VCaP (cell line): Measurements from ENCODE around the gene APOBEC4.

ENCODE experiments used
- H3K27ac ChIP-seq: fragments of 450-650 bp; 2 replicates; pipeline ENCODE4 v1.5.1; 2017
- CTCF ChIP-seq: fragments of 450-650 bp; conservative IDR thresholded peaks from 2 replicates; pipeline ENCODE4 v1.5.1; 2017; ENCODE audit warnings: mild to moderate bottlenecking, moderate library complexity

APOBEC4 gene

DNA sequence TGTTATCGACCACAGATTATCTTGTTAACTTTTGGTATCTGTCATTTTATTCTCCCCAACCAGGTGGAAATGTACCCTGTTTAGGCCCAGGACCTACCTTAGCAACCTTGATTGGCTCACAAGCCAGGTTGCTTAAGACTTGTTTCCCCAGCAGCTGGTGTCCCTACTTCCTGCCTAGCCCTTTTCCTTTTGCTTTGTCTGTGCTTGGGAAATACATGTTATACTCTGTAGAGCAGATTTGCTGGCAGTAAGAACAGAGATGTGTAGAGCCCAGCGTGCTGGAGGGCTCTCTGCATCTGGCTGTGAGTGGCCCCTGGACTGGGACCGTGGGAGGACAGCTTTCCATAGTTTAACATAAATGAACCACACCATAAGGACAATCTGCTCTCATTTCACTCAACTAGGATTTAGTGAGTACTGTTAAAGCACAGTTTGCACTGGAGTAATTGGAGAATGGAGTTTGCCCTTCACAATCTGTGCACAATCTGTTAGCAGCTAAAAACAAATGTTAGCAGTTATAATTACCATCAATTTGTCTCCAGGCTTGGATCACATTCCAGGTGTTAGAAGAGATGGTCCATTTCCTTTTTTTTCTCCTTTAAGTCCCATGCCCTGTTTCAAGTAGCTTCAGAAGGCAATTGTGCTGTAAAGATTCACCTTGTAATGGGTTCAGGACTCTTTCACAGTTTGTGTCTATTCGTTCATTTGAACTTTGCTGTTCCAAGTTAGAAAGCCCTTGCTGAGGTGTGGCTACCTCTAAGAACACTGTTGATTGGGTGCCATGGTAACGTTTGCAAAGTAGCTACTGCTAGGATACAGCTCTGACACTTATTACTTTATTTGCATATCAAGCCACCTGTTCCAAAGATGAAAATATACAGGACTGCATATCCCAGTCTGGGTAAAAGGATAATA lies at the start of gene APOBEC4:
Gene APOBEC4 (minus strand): TSS at position 770 of the 915 bp plus-strand sequence. CDS start 4,535 bp downstream, outside the sequence.
- no peak within 1 kb of the TSS for H3K27ac ChIP-seq
- TF ChIP-seq CTCF = no peak

- no peak for TF ChIP-seq CTCF
- H3K27ac ChIP-seq = no peak overlapping the region
Observed at GRCh38 chr1:183702813-183703198, 49.7 kb upstream of the APOBEC4 start.

DNA sequence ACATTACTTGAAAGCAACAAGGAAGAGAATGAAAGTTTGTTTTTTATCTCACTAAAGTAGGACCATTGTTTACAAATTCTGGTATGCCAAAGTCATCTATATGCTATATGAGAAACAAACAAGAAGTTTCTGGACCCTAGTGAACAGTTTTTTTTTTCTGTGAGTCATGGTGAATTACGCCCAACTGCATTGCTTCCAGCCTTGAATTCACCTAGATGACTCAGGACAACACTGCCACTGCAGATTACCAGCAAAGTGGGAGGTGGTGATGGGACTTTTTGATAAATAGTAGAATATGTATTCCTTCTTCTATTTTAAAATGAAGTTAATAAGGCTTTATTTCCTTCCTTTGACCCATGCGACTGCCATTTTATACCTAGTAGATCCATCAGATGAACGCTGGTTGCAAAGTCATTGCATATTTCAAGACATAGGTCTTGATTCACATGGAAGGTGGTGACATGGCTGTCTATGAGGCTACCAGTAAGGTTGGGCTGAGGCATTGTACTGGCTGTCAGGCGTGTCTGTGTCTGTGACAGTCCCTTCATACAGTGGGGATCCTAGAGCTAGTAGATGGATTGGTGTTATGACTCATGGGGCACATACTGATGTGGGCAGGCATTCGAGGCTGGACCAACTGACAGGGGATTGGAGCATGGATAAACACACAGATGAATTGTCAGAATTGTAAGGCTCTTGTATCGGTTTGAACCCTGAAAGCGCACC lies 49.1 kb upstream of the APOBEC4 start:
- no peak overlapping the region for H3K27ac ChIP-seq
- TF ChIP-seq CTCF = no peak

DNA sequence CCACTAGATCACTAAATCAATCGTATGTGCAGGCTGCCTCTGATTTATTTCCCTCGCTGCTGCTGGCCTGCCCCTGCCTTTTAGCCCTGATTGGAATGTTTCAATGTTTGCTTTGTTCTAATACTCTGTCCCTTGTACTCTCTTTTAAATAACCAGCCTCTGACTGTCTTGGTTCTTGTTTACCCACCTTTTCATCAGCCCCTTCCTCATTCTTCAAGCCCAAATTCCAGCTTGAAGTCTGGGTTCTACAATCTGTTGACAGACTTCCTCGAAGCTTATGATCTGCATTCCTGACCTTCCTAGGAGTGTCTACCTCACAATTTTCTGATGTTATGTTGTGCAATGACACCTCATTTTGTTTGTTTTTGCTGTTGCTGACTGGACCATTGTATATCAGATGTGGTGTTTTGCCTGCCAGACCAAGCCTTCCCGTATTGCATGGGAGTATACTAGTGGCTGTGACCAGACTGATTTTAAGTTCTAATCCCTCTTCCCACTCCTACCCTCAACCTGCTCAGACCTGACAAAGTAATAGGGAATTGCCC lies 46.6 kb upstream of the APOBEC4 start:
- no peak for TF ChIP-seq CTCF
- H3K27ac ChIP-seq = no peak overlapping the region

- no peak for TF ChIP-seq CTCF
- no peak overlapping the region for H3K27ac ChIP-seq
Observed at GRCh38 chr1:183697814-183698590, 44.9 kb upstream of the APOBEC4 start.

DNA sequence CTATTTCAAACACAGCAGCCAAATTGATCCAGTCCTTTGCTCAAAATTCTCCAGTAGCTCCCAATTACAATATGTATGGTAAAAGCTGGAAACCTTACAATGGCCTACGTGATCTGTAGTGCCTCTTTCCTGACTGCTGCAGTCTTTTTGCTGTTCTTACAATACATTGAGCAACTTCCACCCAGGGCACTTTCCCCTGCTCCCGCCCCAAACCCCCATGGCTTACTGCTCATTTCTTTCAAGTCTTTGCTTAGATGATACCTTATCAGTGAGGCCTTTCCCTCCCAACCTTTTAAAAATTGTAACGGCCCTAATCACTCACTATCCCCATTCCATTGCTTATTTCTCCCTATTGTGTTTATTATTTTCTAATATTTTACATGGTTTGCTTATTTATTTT lies 43.9 kb upstream of the APOBEC4 start:
- no peak for TF ChIP-seq CTCF

More for the DNA sequence above, 43.9 kb upstream of the APOBEC4 start:
- H3K27ac ChIP-seq = no peak overlapping the region
